AML-193 (cell line): Measurements from ENCODE around the gene SIAH2.

ENCODE experiments used
- DNase-seq, 2 experiments: peaks; one replicate each; lab custom pipeline; 2025; lab: John Stamatoyannopoulos, UW

SIAH2 gene

DNA sequence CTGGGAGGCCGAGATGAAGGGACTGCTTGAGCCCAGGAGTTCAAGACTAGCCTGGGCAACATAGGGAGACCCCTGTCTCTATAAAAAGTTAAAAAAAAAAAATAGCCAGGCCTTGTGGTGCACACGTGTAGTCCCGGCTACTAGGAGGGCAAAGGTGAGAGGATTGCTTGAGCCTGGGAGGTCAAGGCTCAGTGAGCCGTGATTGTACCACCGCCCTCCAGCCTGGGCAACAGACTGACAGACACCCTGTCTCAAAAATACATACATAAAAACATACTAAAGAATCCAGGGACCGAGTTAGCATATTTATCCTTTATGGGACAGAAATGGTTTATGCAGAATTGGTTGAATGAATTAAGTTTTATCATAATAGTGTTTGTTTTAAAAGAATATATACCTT lies 13.7 kb downstream of the SIAH2 start:
- DNase-seq, result no peak

DNA sequence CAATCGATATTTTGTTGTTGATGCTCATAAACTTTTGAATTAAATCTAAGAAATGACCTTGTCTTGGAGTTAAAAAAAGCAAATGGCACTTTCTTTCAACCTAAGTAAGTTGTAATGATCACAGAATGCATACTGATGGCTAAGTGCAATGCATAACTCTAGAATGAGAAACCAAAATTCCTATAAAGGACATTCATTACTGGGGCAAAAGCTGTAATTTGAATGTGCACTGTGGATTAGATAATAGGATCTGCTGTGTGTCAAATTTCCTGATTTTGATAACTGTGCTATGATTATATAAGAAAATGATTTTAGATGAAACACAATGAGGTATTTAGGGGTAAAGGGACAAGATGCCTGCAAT lies 14.3 kb downstream of the SIAH2 start:
- DNase-seq, result no peak

DNA sequence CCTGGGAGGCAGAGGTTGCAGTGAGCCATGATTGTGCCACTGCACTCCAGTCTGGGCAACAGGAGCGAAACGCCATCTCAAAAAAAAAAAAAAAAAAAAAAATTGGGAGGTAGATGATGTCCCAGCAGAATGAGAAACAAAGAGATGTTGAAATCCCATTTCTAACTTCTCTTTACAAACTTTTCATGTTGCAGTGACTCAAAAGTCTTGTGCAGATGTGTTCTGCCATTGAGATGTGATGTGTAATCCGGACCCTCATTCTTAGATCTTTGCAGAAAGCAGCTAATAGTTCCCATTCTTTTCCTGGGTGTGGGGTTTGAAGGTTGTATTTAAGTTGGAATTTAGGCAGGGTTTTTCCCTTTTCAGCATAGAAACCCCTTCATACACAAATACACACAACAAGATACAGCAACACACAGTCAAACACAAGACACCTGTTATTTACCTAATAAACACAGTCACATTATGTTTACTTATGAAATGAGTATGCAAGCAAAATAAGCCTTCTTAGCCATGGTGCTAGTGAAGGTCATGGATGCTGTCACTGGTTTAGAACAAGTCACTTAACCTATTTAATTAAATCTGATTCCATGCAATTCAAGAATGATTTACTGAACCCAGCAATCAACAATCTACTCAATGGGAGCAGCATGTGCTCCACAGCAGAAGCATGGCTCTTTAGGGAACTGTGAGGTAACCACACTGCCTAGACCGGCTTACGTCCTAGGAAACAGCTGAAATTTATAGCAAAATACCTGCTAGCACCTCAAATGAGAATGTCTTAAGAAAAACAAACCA lies 14.9 kb downstream of the SIAH2 start:
- peak; percentile 58 to 62 for DNase-seq

DNA sequence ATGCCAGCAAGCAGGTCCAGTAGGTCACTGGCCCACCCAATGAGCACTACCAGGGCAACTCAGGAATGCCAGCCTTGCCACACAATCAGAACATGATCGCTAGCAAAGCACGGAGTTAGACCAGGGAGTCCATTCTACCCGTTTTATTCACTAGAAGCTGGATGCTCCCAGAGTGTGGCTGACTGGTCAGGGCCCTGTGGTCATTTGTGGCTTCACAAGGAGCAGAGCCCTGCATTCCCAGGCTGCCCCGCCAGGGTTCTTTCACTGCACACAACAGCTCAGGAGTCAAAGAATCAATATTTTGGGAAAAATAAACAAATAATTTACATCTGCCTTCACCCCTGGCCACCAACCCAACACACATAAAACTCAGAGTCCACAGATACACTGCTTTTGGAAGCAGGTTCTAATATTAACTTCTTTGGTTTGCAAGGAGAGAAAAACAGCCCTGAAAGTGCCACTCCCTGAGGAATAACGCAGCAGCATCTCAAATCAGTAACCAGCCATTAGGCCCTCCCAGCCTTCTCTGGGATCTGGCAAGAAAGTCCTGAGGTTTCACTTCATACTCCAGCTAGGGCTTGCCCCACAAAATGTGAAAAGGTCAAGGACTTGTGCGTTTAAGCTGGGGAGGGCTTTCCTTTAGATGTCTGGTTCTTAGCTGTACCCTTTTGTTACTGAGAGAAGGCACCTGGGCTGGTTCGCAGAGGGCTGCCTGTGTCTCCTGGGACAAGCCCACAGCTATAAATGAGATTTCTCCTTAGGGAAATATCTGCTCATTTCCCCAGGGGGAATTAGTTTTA lies 16.0 kb downstream of the SIAH2 start:
- no peak for DNase-seq

DNA sequence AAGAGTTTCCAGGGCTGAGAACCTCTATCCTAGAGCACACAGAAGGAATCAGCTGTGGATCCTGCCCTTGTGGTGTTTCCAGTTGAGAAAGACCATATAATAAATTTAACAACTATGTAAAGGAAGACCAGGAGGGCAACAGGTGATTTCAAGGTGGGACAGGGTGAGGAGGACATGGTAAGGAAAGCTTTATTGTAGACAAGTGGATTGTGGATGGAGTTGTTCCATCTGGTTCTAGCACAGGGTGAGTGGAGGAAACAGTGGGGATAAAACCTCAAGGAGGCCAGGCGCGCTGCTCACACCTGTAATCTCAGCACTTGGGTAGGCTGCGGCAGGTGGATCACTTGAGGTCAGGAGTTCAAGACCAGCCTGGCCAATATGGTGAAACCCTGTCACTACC lies 17.1 kb downstream of the SIAH2 start:
- no peak for DNase-seq

DNA sequence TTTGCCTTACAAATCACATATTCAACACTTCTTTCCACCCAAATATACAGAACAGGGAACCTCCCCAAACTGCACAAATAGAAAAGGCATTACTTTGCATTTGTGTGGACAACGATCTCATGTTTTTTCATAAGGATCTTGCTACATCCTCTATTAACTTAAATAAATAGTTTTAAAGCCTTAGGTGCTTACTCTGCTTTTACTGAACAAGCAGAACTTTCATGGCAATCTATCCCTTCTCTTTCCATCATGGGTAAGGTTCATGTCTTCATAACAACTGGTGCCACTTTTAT lies 18.1 kb downstream of the SIAH2 start:
- no peak for DNase-seq

DNA sequence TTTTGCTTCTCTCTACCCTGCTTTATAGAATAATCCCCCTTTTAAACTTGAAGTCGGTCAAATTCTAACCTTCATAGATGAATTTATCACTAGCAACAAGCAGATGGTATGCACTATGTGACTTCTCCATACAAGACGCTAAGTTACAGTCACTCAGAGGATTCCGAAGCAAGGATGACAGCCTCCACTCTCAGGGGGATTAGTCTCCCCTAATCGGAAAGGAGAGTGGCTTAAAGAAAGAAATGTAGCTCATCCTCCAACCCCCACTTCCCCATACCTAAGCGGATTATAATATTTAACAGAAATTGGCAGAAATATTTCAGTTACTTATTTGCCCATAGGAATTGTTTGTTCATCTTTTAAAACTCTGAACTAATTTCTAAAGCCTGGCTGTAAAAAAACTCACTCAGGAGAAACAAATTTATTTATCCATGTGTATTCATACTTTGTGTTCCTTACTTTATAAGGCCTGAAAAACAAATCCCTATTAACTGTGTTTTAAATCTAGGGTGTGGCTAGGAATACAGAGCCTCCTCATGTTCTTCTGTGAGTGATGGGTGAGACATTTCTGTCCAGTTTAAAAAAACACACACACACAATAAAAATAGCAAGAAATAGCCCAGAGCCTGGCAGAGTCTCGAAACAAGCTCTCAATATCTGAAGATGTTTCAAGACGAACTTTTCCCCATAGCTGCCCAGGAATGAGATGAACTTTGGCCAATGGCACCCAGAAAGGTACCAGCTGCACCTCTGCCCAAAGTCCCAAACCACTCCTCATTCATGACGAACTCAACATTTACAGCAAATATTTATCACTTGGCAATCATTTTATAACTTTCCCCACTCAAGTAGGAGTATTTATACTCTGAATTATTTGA lies 18.7 kb downstream of the SIAH2 start:
- DNase-seq, result no peak

DNA sequence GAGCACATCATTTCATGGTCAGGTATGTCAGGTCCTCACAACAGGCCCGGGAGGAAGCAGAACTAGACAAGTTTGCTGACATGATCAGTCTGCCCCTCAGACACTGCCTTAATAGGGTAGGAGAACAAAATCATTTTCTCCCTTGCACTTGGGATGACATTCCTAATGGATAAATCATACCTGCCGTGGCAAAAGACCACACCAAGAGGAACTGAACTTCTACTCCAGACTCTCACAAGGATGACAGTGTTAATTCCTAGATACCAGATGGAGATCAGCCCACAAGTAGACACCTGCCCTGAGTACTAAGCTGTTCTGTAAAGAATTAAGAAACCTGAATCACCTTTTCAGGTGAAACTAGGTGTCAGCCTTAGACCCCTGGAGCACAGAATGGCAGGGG lies 19.5 kb downstream of the SIAH2 start:
- no peak for DNase-seq

DNA sequence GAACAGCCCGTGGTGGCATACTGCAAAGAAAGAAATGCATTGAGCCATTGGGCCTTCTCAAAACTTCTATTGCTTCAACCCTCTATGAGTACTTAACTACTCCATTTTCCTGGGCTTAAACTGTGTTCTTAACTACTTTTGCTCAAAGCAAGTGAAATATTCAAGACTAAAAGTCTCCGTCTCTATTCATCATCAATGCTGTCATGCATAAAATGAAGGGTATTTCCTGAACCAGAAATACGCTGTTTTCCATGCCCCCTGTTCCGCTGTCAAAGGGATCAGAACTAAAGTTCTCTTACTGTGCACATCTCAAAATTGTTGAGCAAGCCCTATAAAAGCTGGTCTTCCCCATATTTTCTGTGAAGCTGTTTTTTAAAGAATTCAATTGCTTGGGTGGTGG lies 20.3 kb downstream of the SIAH2 start:
- no peak for DNase-seq

DNA sequence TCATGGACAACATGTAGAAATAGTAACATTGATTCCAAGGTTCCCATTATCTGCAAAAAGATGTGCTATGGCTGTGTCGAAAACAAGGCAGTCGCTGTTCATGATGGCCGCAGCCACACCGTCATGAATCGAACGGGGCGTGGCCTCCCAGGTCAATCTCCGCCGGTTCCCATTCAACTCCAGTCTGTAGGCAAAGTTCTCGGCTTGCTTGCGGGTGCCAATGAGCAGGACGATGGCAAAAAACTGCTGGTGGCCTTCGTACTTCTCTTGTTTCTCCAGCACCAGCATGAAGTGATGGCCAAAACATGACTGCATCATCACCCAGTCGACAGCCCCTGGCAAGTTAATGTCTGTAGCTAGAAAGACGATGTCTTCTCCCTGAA lies 20.8 kb downstream of the SIAH2 start:
- no peak for DNase-seq

DNA sequence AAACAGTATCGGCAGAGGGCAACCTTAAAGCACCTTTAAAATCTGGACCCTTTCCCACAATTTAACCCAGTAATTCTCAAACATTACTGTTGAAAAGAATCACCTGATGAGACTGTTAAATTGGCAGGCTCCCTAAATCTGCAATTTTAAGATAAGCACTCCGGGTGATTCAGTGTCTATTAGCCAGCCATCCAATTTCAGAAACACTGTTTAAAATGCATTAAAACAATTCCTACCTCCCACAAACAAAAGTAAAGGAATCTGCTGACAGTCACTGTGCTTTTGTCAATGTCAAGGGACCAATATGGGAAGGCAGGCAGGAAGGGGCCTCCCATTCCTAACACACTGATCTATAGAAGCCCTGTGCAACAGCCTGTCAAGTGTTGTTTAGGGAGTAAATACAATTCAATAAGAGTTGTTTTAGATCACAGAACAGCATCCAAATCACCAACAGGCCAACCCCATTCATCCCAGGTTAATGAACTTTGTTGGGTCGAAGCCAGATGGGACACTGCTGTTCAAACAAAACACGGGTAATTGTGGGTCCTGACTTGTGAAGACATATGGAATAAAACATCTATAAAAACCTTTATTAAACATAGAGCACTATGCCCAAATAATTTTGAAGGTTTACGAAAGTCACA lies 21.4 kb downstream of the SIAH2 start:
- no peak for DNase-seq

DNA sequence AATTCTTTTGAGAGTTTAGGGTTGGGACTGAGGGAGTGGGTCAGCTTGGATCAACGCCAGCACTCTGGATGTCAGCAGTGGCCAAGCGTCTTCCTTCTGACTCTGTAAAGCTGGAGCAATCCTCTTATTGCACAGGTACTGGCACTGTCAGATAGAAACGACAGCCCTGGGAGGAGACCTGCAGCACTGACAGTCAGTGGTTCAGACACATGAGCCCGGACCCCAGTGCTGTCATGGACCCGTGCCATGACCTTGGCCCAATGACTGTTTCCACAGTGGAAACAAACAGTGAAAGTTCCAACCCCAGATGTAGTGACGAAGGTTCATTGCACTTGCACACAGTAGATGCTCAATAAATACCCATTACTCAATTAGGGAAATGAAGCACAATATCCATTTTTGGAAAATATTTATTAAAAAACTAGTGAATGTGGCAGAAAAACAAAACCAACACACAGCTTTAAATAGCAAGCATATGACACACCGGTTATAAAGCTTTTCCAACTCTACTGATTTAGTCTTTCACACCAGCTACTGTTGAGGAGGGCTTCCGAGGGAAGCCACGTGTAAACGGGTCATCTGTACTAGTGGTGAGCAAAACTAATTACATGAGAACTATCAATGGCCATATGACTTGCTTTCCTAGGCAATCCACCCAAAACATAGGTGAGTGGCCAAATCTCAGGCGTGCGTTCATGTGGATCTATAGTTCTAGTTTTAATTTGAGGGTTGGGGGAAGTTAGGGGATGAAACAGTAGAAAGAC lies 22.1 kb downstream of the SIAH2 start:
- DNase-seq, result no peak

DNA sequence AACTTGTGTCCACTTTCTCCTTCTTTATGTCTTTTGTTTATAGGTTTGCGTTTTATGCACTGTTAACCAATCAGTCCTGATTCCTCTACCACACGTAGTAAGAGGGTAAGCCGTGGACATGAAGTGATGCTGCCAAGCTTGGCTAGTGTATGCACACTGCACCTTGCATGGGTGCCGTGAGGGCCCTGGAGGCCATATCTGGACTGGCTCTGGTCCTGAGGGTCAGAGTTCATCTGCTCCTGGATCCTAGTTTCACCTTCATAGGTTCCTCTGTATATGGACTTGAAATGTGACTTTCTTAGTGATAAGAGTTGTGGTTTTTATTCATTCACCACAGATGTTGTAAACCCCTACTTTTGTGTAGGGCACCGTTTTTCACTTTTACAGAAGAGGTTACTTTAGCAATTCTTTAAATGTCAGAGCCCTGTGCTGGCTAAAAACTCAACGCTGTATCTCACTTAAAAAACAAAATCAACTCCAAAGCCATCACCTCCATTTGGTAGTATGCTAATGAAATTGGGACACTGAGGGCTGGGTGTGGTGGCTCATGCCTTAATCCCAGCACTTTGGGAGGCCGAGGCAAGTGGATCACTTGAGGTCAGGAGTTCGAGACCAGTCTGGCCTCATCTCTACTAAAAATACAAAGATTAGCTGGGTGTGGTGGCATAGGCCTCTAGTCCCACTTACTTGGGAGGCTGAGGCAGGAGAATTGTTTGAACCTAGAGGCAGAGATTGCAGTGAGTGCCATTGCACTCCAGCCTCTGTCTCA lies 22.9 kb downstream of the SIAH2 start:
- DNase-seq, result no peak

DNA sequence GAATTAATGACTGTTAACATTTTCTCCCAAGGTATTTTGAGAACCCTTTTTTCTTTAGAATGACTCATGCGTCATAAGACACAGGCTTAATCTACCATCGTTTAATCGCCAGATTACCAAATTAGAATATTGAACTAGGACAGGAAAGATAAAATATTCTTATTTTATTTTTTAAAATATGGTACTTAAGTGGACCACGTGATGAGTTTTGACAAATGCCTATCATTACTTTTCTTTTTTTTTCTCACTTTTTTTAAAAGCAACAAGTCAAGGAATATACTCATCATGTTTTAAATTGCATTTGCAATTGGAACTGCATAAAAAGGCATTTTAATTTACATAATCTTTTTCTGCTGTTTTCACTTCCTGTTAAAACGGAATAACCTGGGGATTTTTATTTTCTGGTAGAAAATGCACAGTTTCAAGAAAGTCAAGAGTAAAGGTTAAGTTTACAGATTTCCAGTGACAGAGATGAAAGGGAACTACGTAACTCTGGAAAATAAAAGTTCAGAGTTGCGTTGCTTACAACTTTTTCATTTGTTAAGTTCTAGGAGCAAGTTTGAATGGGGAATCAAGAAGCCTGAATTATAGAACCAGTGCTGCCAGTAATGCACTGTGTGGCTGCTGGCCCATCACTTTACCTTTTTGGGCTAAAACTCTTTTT lies 23.6 kb downstream of the SIAH2 start:
- no peak for DNase-seq

DNA sequence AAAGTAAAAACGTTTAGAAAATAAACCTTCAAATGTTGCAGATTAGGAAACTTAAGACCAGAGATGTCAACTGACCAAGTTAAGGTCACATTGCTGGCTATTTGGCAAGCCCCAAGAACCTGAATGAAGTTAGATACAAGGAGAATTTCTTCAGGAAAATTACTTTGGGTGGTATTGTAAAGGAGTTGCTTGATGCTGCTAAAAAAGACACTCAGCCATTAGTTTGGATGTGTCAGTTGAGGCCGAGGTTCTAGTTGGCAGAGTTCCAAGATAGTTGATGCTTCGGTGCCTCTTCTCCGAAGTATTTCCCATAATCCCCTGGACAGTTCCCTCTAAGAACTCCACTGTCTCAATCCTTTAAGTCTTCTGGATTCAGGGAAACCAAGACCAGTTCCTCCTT lies 24.3 kb downstream of the SIAH2 start:
- DNase-seq, result no peak

DNA sequence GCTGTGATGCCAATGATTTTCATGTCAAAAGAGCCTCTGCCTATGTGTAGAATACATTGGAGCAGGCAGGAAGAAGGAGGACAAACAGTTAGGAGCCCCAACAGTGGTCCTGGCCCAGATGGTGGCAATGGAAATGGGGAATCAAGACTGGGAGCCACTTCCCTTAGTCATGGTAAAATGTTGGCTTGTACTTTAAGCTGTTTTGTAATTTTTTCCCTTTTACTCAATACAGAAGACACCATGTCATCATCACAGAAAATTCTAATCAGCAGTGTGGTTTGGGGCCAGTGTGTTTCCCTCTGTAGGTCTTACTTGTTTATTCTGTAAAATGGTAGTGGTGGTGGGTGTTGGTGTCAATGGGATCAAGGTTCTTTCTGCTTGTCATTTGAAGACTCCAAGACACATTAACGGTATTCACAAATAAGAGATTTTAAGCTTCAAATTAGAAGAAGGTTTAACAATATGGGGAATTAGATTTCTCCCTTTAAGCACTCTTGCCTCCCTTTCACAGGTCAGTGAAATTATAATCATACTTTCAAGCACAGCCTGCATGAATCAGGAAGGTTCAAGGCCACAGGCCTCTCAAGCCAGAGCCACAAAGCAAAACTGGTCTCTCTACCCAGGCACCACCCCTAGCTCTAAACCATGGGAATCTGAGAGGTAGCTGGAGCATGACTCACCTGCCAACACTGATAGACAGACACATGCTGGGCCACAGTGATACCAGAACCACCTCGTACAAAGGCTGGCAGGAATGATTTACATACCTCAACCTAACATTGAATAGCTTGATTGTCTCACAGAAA lies 24.9 kb downstream of the SIAH2 start:
- peak; percentile 79 to 82 for DNase-seq

DNA sequence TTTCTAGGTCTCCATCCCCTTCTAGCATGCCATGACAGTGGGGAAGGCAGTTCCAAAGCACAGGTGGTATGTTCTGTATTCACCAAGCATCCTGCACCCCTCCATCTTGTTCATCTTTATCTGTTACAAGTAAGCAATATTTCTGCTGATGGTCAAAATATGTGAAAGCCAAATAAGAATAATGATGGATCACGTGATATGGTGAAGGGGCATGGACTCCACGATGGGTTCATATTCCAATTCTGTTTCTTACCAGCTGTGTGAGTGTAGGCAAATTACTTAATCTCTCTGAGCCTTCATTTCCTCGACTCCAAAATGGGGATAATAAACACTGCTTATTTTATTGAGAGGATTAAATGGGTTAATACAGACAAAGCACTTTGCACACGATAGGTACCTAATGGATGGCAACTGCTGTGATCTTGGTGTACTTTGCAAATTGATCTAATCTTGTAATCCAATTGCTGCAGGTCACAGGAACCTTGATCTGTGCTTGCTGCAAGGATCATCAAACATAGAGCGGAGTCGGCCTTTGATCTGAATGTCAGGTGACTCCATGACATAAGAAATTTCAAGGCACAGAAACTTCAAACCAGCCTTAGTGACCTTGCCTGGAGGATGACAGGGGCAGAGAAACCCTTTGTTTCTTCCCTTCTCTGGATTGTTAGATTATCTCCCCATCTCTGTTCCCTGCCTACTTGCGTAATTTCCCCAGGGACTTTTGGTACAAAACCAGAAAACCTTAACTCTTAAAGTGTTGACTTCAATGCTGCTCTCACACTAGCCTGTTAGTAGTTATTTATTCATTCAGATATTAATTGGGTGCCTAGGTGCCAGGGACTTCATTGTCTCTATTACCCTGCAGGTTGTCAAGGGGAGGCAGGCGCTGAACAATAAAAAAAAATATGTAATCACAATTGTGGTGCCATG lies 25.8 kb downstream of the SIAH2 start:
- DNase-seq, result peak in 1 of 2 experiments; percentile 34

DNA sequence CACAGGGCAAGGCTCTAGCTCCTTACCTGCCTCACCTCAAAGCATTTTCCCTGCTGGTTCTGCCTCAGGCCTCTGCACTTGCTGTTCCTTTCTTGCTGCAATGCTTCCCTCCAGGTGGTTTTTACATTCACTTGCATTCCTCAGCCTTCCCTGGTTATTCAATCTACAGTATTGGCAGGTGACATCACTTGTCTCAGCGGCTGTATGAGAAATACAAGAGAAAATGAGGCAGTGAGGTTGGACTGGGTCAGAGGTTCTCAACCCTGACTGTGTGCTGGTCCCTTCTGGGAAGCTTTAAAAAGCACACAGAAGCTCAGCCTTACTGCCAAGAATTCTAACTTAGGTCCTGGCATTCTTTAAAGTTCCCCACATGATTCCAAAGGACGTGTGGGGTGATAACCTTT lies 26.7 kb downstream of the SIAH2 start:
- DNase-seq, result no peak
